A673 (cell line): Measurements from ENCODE around the gene CEND1. TPM values are rescaled to one million over a fixed set of nuclear protein-coding genes. Genes with fewer than 3 reads are reported as not detected.

ENCODE experiments used
- BruUV-seq: library from RNA; stranded (reverse); fragments of 400-500 nt; replicated peaks from 2 replicates; lab custom pipeline; 2021; lab: Mats Ljungman, UMichigan
- CTCF ChIA-PET: fragments of 300-600 bp; sonication (Branson Sonifier 250); formaldehyde crosslinking; loops from one replicate; lab custom pipeline; 2022; ENCODE audit warnings: antibody characterized with exemption; lab: Charles Lee
- POLR2A ChIA-PET: fragments of 300-600 bp; sonication (Branson Sonifier 250); formaldehyde crosslinking; loops from one replicate; lab custom pipeline; 2022; ENCODE audit warnings: antibody characterized with exemption; ENCODE audit not compliant: low non-redundant PET; lab: Charles Lee
- DNase-seq: peaks from one replicate; pipeline ENCODE4 v3.0.0-alpha.2; 2015; ENCODE audit warnings: low spot score
- H3K27ac ChIP-seq: fragments of 200-600 bp; sonication (generic); 2 replicates; pipeline ENCODE4 v1.5.1; 2016; ENCODE audit warnings: mixed run types, low read depth, mild to moderate bottlenecking, mixed read lengths, antibody characterized with exemption, low read length; ENCODE audit not compliant: poor library complexity, severe bottlenecking
- H3K27me3 ChIP-seq: fragments of 200-600 bp; sonication (generic); replicated peaks from 2 replicates; pipeline ENCODE4 v1.6.1; 2017; ENCODE audit warnings: mixed run types, low read depth, mild to moderate bottlenecking, mixed read lengths, antibody characterized with exemption, low read length; ENCODE audit not compliant: insufficient read depth, poor library complexity
- H3K36me3 ChIP-seq: fragments of 200-600 bp; sonication (generic); 2 replicates; pipeline ENCODE4 v1.6.1; 2016; ENCODE audit warnings: mixed run types, mild to moderate bottlenecking, mixed read lengths, antibody characterized with exemption, low read length; ENCODE audit not compliant: insufficient read depth, poor library complexity, severe bottlenecking
- H3K4me1 ChIP-seq: fragments of 200-600 bp; sonication (generic); 2 replicates; pipeline ENCODE4 v1.6.1; 2017; ENCODE audit warnings: mixed run types, mild to moderate bottlenecking, mixed read lengths, antibody characterized with exemption, low read length; ENCODE audit not compliant: insufficient read depth, poor library complexity, severe bottlenecking
- H3K4me3 ChIP-seq: fragments of 200-600 bp; sonication (generic); 2 replicates; pipeline ENCODE4 v1.5.1; 2016; ENCODE audit warnings: low read depth, mixed run types, mild to moderate bottlenecking, mixed read lengths, low read length; ENCODE audit not compliant: poor library complexity, severe bottlenecking
- H3K9me3 ChIP-seq: fragments of 200-600 bp; sonication (generic); 2 replicates; pipeline ENCODE4 v1.6.1; 2016; ENCODE audit warnings: mixed run types, low read depth, mild to moderate bottlenecking, mixed read lengths, antibody characterized with exemption, low read length; ENCODE audit not compliant: poor library complexity, severe bottlenecking
- EZH2 ChIP-seq: fragments of 200-600 bp; sonication (generic); IDR thresholded peaks from 2 replicates; pipeline ENCODE4 v1.6.1; 2017; ENCODE audit warnings: borderline replicate concordance, low read depth, mild to moderate bottlenecking, mixed read lengths, antibody characterized with exemption, low read length; ENCODE audit not compliant: poor library complexity, severe bottlenecking
- intact Hi-C: fragments of 100-400 bp; cut with micrococcal nuclease; formaldehyde crosslinking; loops from one replicate; pipeline ENCODE4 v1.10.0; 2022; ENCODE audit not compliant: unreplicated experiment
- total RNA-seq: library from RNA; stranded (reverse); gene quantifications from 2 replicates; pipeline ENCODE4 v1.2.3, GENCODE V29; 2021
- TF ChIP-seq, protein P1 (sequence below): fragments of 300-800, 200-600 bp; sonication (generic); conservative IDR thresholded peaks from 2 replicates; pipeline ENCODE4 v1.5.1; 2017; ENCODE audit warnings: low read depth, mild to moderate bottlenecking, antibody characterized with exemption, low read length, moderate library complexity, mixed read lengths

The CEND1 gene
- total RNA-seq, 1 experiment from 2014 or later: 0.52 TPM

DNA sequence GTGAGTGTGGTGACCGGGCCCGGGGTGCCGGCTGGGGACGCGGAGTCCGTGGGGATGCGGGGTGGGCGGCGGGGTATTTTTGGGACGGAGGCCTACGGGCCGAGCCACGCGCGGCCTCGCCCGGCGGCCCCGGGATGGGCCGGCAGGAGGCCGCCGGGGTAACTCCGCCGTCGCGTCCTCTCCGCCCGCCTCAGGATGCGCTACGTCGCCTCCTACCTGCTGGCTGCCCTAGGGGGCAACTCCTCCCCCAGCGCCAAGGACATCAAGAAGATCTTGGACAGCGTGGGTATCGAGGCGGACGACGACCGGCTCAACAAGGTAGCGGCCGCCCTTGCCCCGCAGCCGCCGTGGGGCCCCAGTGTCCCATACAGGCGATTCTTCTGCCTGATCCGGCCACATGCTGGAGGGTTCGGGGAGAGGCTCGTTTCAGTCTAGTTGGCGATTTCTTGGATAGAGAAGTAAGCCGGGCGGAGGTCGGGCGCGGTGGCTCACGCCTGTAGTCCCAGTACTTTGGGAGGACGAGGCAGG is 20.2 kb upstream of the CEND1 start:
- peaks cover 29% of the 10 kb centered on the region for H3K36me3 ChIP-seq
- no peaks in the 10 kb centered on the region for H3K27me3 ChIP-seq
- H3K27ac ChIP-seq: peak overlapping the region; percentile 99
- DNase-seq: no peak
- peaks cover 11% of the 10 kb centered on the region for H3K4me1 ChIP-seq
- H3K4me3 ChIP-seq: peak overlapping the region; percentile 95
- intact Hi-C loops: no loop called here
- H3K9me3 ChIP-seq: no peaks in the 10 kb centered on the region
- ChIA-PET POLR2A (interaction anchor here (0.8 kb wide), 1 partner anchor 9 kb away, joined by 8 read pairs; the partner anchor contains the start of gene PNPLA2), CTCF (no interaction called here)
- TF ChIP-seq, protein P1, sequence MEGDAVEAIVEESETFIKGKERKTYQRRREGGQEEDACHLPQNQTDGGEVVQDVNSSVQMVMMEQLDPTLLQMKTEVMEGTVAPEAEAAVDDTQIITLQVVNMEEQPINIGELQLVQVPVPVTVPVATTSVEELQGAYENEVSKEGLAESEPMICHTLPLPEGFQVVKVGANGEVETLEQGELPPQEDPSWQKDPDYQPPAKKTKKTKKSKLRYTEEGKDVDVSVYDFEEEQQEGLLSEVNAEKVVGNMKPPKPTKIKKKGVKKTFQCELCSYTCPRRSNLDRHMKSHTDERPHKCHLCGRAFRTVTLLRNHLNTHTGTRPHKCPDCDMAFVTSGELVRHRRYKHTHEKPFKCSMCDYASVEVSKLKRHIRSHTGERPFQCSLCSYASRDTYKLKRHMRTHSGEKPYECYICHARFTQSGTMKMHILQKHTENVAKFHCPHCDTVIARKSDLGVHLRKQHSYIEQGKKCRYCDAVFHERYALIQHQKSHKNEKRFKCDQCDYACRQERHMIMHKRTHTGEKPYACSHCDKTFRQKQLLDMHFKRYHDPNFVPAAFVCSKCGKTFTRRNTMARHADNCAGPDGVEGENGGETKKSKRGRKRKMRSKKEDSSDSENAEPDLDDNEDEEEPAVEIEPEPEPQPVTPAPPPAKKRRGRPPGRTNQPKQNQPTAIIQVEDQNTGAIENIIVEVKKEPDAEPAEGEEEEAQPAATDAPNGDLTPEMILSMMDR: no peak
- no peak for TF ChIP-seq EZH2
- BruUV-seq: no TSS peak

GRCh38 chr11:809287-810039 is 19.6 kb upstream of the CEND1 start, which contains the start of gene RPLP2:
Gene RPLP2 (plus strand): TSS chr11:809967. CDS start chr11:810235, 268 bp downstream.
- no peaks in the 10 kb centered on the region for H3K9me3 ChIP-seq
- no peaks in the 10 kb centered on the region for H3K27me3 ChIP-seq
- BruUV-seq: no TSS peak
- H3K36me3 ChIP-seq: peaks cover 29% of the 10 kb centered on the region
- intact Hi-C loops: no loop called here
- peaks cover 11% of the 10 kb centered on the region for H3K4me1 ChIP-seq
- peak within 1 kb of the TSS; percentile 99 for H3K27ac ChIP-seq
- no peak for TF ChIP-seq EZH2
- TF ChIP-seq, protein P1: no peak
- POLR2A ChIA-PET: interaction anchor here (0.8 kb wide), 1 partner anchor 10 kb away, joined by 8 read pairs; the partner anchor contains the start of gene PNPLA2
- peak within 1 kb of the TSS; percentile 95 for H3K4me3 ChIP-seq
- peak; percentile 98 for DNase-seq
- CTCF ChIA-PET: interaction anchor here (0.5 kb wide), 1 partner anchor 20 kb away, joined by 5 read pairs; the partner anchor contains the start of gene CEND1

GRCh38 chr11:808427-809286 is 18.8 kb upstream of the CEND1 start:
- intact Hi-C loops: no loop called here
- CTCF ChIA-PET: interaction anchor here (0.5 kb wide), 1 partner anchor 19 kb away, joined by 5 read pairs; the partner anchor contains the start of gene CEND1
- H3K27ac ChIP-seq: peak overlapping the region; percentile 99
- peak overlapping the region; percentile 95 for H3K4me3 ChIP-seq
- H3K9me3 ChIP-seq: no peaks in the 10 kb centered on the region
- no peaks in the 10 kb centered on the region for H3K27me3 ChIP-seq
- TSS peak; percentile 62 for BruUV-seq
- POLR2A ChIA-PET: no interaction called here
- peaks cover 11% of the 10 kb centered on the region for H3K4me1 ChIP-seq
- no peak for DNase-seq
- TF ChIP-seq EZH2: no peak
- TF ChIP-seq, protein P1: no peak
- H3K36me3 ChIP-seq: peaks cover 27% of the 10 kb centered on the region
